GM12875 (cell line): Measurements from ENCODE around the gene TAS2R8.

Source experiments
- H3K4me3 ChIP-seq: one replicate; pipeline ENCODE4 v1.5.1; 2011; ENCODE audit warnings: low read depth, low read length, control low read depth
- TF ChIP-seq, protein P1 (sequence below): IDR thresholded peaks from 2 replicates; pipeline ENCODE4 v1.5.1; 2011; ENCODE audit warnings: low read depth, mild to moderate bottlenecking, control low read depth, inconsistent platforms, low read length, moderate library complexity, borderline replicate concordance; ENCODE audit not compliant: insufficient read depth

TAS2R8 gene

DNA sequence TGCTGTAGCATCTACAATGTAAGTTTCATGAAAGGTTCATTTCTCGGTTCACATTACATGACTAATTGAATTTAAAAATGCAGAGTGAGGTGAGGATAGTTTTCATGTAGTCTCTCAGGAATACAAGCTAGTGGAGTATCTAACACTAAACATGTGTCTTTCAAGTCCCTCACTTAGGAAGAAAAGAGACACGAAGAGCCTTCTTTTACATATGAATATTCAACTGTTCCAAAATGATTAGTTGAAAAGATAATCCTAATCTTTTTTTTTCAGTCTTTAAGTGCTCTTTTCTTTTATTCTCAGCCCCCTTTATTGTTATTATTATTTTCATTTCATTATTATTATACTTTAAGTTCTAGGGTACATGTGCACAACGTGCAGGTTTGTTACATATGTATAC lies 31.4 kb upstream of the TAS2R8 start:
- H3K4me3 ChIP-seq: no peak overlapping the region
- TF ChIP-seq, protein P1, sequence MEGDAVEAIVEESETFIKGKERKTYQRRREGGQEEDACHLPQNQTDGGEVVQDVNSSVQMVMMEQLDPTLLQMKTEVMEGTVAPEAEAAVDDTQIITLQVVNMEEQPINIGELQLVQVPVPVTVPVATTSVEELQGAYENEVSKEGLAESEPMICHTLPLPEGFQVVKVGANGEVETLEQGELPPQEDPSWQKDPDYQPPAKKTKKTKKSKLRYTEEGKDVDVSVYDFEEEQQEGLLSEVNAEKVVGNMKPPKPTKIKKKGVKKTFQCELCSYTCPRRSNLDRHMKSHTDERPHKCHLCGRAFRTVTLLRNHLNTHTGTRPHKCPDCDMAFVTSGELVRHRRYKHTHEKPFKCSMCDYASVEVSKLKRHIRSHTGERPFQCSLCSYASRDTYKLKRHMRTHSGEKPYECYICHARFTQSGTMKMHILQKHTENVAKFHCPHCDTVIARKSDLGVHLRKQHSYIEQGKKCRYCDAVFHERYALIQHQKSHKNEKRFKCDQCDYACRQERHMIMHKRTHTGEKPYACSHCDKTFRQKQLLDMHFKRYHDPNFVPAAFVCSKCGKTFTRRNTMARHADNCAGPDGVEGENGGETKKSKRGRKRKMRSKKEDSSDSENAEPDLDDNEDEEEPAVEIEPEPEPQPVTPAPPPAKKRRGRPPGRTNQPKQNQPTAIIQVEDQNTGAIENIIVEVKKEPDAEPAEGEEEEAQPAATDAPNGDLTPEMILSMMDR: no peak

GRCh38 chr12:10829994-10830393 lies 22.9 kb upstream of the TAS2R8 start:
- no peak overlapping the region for H3K4me3 ChIP-seq
- TF ChIP-seq, protein P1: no peak

DNA sequence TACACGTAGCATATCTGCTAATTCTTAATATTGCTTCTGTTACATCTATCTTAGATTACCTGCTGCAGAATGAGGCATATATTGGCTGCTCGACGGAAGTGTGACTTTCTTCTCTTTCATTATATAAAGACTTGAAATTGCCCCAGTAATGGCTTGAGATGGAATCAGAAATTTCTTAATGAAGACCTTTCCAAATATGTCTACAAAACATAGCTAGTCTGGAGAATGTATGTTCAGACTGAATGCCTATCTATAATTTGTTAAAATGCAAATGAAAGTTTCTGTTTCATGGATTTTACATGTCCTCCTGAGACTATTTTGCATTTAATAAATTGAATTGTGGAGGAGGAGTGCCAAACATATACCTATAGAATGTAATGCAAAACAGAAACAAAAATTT lies 19.2 kb upstream of the TAS2R8 start, which contains the start of gene TAS2R10:
TAS2R10 (minus strand) TSS at position 101 of the 400 bp plus-strand sequence; CDS start at position 12, 89 bp downstream.
- TF ChIP-seq, protein P1: no peak
- H3K4me3 ChIP-seq: no peak within 1 kb of the TSS

DNA sequence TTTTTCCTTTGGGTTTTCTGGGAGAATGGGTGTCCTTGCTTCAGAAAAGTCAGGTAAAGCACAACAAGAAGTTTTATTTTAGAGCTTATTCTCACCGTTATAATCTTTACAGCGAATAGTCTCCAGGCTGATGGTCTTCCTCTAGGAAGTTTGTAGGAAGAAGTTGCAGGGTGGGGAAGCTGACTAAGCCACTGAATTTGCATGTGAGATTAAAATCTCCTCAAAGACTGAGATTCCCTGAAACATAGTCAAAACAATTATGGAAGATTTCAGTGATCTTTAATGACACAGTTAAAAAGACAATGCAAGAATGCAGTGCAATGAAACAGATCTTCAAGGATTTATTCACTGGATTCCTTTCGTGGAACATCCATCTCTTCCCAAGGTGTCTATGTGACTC lies 17.9 kb upstream of the TAS2R8 start:
- no peak overlapping the region for H3K4me3 ChIP-seq
- TF ChIP-seq, protein P1: no peak

- TF ChIP-seq, protein P1: no peak
- H3K4me3 ChIP-seq: no peak overlapping the region
Measured at GRCh38 chr12:10811883-10812536, 4.9 kb upstream of the TAS2R8 start.

DNA sequence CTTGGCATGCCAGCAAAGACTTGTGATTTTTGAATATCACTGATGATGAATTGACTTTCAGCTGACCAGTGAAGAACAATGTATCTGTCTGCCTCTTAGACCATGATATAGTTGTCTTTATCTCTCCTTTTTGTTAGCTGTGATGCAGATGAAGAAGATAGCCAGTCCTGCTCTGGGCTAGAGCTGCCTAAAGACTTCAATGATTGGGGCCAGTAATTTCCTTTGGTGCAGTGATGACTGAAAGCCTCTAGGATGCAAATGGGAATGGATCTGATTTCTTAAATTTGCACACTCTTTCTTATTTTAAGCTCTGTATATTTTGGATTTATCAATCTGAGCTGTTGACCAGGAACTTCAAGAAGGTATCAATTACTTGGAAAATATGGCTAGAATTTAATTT lies 3.0 kb upstream of the TAS2R8 start, which contains the start of gene TAS2R9:
TAS2R9 (minus strand) TSS at position 101 of the 400 bp plus-strand sequence; CDS start at position 8, 93 bp downstream.
- no peak within 1 kb of the TSS for H3K4me3 ChIP-seq
- TF ChIP-seq, protein P1: no peak

DNA sequence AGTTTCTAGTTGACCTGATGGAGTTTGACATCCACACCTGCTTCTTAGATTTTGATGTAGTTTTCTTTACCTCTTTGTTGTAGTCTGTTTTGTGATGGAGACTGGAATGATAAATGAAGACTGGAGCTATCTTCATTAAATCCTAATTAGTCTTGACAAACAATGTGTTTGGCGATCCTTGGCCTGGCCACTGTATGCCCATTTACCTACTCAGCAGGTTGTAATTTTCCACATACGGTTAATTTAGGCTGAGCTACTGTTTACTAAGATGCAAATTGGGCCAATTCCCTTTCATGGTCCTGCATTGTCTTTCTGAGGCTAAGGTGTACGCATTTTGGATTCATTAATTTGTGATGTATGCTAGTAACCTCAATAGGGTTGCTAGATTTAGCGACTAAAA lies 4.5 kb downstream of the TAS2R8 start, which contains the start of gene TAS2R7:
TAS2R7 (minus strand) TSS at position 41 of the 400 bp plus-strand sequence. CDS start 57 bp downstream, outside the sequence.
- TF ChIP-seq, protein P1: no peak
- H3K4me3 ChIP-seq: no peak within 1 kb of the TSS
